Peyer's patch (tissue), 4 donors: ENCODE results near the gene AMFR. TPM values are rescaled to one million over a fixed set of nuclear protein-coding genes. Genes with fewer than 3 reads are reported as not detected.
A peak's percentile ranks its signal among the peaks of the same experiment; 100 is the strongest.

ENCODE experiments used
- DNase-seq, 3 donors: peaks; one replicate each; pipeline ENCODE4 v3.0.0-alpha.2; 2017 to 2019
- H3K27ac ChIP-seq, 4 donors: fragments of 200-600 bp; sonication (generic); one replicate each; pipeline ENCODE4 v1.5.1; 2016 to 2019
- H3K27me3 ChIP-seq, 2 donors: fragments of 200-600 bp; sonication (generic); one replicate each; pipeline ENCODE4 v1.5.1; 2019
- H3K36me3 ChIP-seq, 3 donors: fragments of 200-600 bp; sonication (generic); one replicate each; pipeline ENCODE4 v1.5.1; 2016 to 2019
- H3K4me1 ChIP-seq, 4 donors: fragments of 200-600 bp; sonication (generic); one replicate each; pipeline ENCODE4 v1.5.1; 2016 to 2019
- H3K4me3 ChIP-seq, 4 donors: fragments of 200-600 bp; sonication (generic); 1 replicate in 3 of 4; 2 replicates in 1 of 4; pipeline ENCODE4 v1.5.1; 2016 to 2019; ENCODE audit warnings: mild to moderate bottlenecking in 1 of 4
- H3K9me3 ChIP-seq, 4 donors: fragments of 200-600 bp; sonication (generic); one replicate each; pipeline ENCODE4 v1.5.1; 2016 to 2019; ENCODE audit warnings: mild to moderate bottlenecking in 1 of 4
- POLR2A ChIP-seq, 2 donors: fragments of 450-650 bp; IDR thresholded peaks; one replicate each; pipeline ENCODE4 v1.5.1; 2017; ENCODE audit warnings: antibody characterized with exemption in 2 of 2, mild to moderate bottlenecking in 2 of 2, moderate library complexity in 2 of 2
- total RNA-seq, 4 donors: library from RNA; depleted of rRNA; stranded (reverse); fragments of >200 nt; gene quantifications; one replicate each; pipeline ENCODE4 v1.1.0, GENCODE V29; 2016
- TF ChIP-seq, protein P1 (sequence below), 6 experiments: fragments of 450-650 bp in 4 of 6; fragments of 200-600 bp in 2 of 6; sonication (generic) in 1 of 6; IDR thresholded peaks; one replicate each; pipeline ENCODE4 v1.5.1; 2017 to 2019; ENCODE audit warnings: antibody characterized with exemption in 6 of 6, mild to moderate bottlenecking in 3 of 6, moderate library complexity in 1 of 6

Gene AMFR
- total RNA-seq, 4 donors from 2014 or later: 149 to 265 (median 170) TPM

DNA sequence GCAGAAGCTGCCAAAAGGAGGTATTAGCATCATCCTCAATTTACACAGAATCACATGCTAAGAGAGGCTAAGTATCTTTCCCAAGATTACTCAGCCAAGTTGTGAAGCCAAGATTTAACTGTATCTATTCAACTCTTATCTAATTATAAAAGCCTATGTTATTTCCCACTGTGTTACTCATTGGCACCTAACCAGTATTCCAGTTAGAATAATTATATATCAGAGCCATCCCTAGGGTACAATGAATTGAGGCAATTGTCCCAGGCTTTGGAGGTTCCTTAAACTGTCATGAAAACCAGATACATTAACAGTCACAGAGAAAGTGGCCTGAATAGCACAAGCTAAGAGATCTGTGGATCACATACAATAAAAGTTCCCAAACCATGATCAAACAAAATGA lies 10.9 kb upstream of the AMFR start:
- Histone ChIP-seq H3K36me3 (peaks cover 0 to 62% (median 0%) of the 10 kb centered on the region in 3 donors), H3K9me3 (no peaks in the 10 kb centered on the region), H3K4me3 (no peak overlapping the region), H3K27me3 (no peaks in the 10 kb centered on the region), H3K4me1 (no peaks in the 10 kb centered on the region), H3K27ac (no peak overlapping the region)
- TF ChIP-seq POLR2A (IDR thresholded peaks at IDR 0.05): no peak
- TF ChIP-seq, protein P1, sequence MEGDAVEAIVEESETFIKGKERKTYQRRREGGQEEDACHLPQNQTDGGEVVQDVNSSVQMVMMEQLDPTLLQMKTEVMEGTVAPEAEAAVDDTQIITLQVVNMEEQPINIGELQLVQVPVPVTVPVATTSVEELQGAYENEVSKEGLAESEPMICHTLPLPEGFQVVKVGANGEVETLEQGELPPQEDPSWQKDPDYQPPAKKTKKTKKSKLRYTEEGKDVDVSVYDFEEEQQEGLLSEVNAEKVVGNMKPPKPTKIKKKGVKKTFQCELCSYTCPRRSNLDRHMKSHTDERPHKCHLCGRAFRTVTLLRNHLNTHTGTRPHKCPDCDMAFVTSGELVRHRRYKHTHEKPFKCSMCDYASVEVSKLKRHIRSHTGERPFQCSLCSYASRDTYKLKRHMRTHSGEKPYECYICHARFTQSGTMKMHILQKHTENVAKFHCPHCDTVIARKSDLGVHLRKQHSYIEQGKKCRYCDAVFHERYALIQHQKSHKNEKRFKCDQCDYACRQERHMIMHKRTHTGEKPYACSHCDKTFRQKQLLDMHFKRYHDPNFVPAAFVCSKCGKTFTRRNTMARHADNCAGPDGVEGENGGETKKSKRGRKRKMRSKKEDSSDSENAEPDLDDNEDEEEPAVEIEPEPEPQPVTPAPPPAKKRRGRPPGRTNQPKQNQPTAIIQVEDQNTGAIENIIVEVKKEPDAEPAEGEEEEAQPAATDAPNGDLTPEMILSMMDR (IDR thresholded peaks at IDR 0.05): no peak
- no peak for DNase-seq

DNA sequence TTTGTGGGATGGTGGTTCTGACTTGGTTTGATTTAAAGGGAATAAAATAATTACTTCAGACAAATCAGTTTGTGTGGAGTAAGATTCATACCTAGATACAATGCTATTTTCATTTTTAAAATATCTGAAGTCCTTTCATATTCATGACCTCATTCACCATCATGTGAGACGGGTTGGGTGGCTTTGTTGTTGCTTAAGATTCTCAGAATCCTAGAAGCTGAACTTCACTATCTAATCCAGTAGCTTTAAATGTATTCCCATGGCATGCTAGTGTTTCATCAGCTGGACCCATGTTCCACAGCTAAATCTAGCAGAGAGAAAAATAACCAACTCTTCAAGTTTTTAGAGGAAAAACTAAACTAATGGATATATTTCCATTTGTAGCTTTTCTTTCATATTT lies 2.7 kb upstream of the AMFR start:
- TF ChIP-seq POLR2A (IDR thresholded peaks at IDR 0.05): no peak
- H3K9me3 ChIP-seq: no peaks in the 10 kb centered on the region
- H3K36me3 ChIP-seq: peaks cover 0 to 15% (median 0%) of the 10 kb centered on the region in 3 donors
- peaks cover 0 to 7% (median 2%) of the 10 kb centered on the region in 4 donors for H3K4me1 ChIP-seq
- no peaks in the 10 kb centered on the region for H3K27me3 ChIP-seq
- no peak overlapping the region for H3K27ac ChIP-seq
- H3K4me3 ChIP-seq: no peak overlapping the region
- DNase-seq: no peak

DNA sequence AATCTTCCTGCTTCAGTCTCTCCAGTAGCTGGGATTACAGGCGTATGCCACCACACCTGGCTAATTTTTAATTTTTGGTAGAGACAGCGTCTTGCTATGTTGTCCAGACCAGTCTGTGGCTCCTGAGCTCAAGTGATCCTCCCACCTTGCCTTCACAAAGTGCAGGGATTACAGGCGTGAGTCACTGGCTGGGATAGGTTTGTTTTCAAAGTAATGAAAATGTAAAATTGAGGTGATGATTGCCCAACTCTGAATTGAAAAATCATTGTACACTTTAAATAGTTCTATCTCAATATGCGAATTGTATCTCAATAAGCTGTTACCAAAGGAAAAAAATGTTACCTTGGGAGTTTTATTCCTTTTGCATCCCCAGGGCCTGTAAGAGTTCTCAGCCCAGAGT lies 1.2 kb upstream of the AMFR start:
- H3K4me1 ChIP-seq: peaks cover 0 to 17% (median 2%) of the 10 kb centered on the region in 4 donors
- H3K4me3 ChIP-seq: no peak overlapping the region
- TF ChIP-seq, protein P1 (IDR thresholded peaks at IDR 0.05): no peak
- TF ChIP-seq POLR2A (IDR thresholded peaks at IDR 0.05): no peak
- H3K27me3 ChIP-seq: no peaks in the 10 kb centered on the region
- no peak for DNase-seq
- no peaks in the 10 kb centered on the region for H3K9me3 ChIP-seq
- H3K36me3 ChIP-seq: peaks cover 0 to 9% (median 0%) of the 10 kb centered on the region in 3 donors
- H3K27ac ChIP-seq: no peak overlapping the region

GRCh38 chr16:56424791-56425438 lies 430 bp downstream of the AMFR start:
- Histone ChIP-seq H3K27me3 (no peaks in the 10 kb centered on the region), H3K9me3 (no peaks in the 10 kb centered on the region), H3K4me3 (peak overlapping the region; percentile 88 to 99 (median 93)), H3K4me1 (peaks cover 0 to 17% (median 4%) of the 10 kb centered on the region in 4 donors), H3K27ac (peak overlapping the region; percentile 83 to 93 (median 88)), H3K36me3 (no peaks in the 10 kb centered on the region)
- peak in 2 of 3 donors; percentile 41 to 57 for DNase-seq
- TF ChIP-seq, protein P1 (IDR thresholded peaks at IDR 0.05): no peak
- TF ChIP-seq POLR2A (IDR thresholded peaks at IDR 0.05): peak in 1 of 2 donors; percentile 80

DNA sequence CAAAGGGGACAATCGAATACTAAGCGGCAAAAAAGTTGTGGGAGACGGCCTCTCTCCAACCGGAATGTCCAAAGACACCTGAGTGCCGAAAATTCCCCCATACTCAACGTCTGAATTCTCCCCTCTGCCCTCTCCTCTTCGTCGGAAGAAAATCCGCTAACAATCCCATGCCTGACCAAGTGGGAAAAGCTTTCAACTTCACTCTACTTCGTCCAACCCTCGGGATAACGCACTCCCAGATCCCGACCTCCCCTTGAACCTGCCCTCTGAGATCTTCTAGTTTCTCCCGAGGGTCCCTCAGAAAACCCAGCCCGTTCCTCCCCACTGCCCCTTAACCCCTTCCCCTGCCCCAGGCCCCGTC lies 961 bp downstream of the AMFR start:
- Histone ChIP-seq H3K9me3 (no peaks in the 10 kb centered on the region), H3K27me3 (no peaks in the 10 kb centered on the region), H3K4me1 (peaks cover 0 to 17% (median 4%) of the 10 kb centered on the region in 4 donors), H3K27ac (peak overlapping the region; percentile 83 to 93 (median 88)), H3K4me3 (peak overlapping the region; percentile 88 to 99 (median 93)), H3K36me3 (no peaks in the 10 kb centered on the region)
- no peak for DNase-seq
- TF ChIP-seq POLR2A (IDR thresholded peaks at IDR 0.05): no peak
- TF ChIP-seq, protein P1 (IDR thresholded peaks at IDR 0.05): no peak

- no peaks in the 10 kb centered on the region for H3K36me3 ChIP-seq
- no peaks in the 10 kb centered on the region for H3K9me3 ChIP-seq
- peak overlapping the region; percentile 88 to 99 (median 93) for H3K4me3 ChIP-seq
- peaks cover 0 to 17% (median 4%) of the 10 kb centered on the region in 4 donors for H3K4me1 ChIP-seq
- DNase-seq: no peak
- TF ChIP-seq, protein P1 (IDR thresholded peaks at IDR 0.05): no peak
- H3K27me3 ChIP-seq: no peaks in the 10 kb centered on the region
- H3K27ac ChIP-seq: peak overlapping the region; percentile 83 to 93 (median 88)
Observed at GRCh38 chr16:56423584-56424403, 1.6 kb downstream of the AMFR start.
